HG03039 (cell line): ENCODE results near the gene DIP2A.

ENCODE experiments used
- ATAC-seq: cut with Tn5 transposase; IDR thresholded peaks from one replicate; pipeline ENCODE4 v1.9.1; 2021; ENCODE audit warnings: mild to moderate bottlenecking, moderate library complexity; ENCODE audit not compliant: unreplicated experiment

The DIP2A gene

DNA sequence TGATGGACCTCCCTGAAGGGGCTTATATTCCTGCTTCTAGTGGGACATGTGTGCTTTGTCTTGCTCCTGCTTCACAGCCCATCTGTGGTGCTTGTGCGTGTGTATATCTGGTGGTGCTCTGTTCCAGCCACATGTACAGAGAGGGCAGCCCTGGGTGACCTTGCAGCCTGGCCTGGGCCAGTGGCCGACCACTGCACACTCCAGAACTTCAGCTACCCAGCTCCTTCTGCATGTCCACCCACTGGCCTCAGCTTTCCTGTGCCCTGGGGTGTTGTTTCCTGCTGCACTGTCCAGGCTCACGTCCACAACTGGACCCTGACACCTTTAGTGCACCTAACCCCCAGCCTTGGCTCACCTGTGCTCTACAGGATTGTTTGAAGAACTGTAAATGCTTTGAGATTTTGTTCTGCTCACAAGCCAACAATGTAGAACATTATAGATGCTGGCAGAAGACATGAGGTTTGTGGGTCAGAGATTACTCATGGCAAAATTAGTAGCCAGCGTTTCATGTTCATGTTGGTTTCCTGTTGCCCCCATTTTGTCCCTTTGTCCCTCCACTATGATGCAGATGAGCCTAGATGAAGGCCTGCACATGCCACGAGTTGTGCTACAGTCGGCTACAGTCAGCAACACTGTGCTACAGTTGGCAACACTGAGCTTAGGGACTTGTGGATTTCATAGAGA lies 151.5 kb downstream of the DIP2A start:
- no peak for ATAC-seq

- no peak for ATAC-seq
Measured at GRCh38 chr21:46613391-46613790, 154.7 kb downstream of the DIP2A start.

DNA sequence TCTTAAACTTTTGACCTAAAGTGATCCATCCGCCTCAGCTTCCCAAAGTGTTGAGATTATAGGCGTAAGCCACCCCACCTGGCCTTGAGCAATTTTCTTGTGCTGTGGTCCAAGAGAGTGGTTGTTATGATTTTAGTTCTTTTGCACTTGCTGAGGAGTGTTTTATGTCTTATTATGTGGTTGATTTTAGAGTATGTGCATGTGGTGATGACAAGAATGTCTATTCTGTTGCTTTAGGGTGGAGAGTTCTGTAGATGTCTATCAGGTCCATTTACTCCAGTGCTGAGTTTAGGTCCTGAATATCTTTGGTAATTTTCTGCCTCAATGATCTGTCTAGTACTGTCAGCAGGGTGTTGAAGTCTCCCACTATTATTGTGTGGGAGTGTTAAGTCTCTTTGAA lies 157.4 kb downstream of the DIP2A start:
- ATAC-seq, result no peak

DNA sequence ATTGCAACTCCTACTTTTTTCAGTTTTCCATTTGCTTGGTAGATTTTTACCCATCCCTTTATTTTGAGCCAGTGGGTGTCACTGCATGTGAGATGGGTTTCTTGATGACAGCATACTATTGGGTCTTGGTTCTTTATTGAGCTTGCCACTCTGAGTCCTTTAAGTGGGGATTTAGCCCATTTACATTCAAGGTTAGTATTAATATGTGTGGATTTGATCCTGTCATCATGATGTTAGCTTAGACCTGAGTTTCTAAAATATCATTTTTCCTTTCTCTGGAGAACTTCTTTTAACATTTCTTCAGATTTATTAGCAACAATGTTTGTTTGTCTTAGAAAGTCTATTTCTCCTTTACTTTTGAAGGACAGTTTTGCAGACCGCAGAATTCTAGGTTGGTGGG lies 158.0 kb downstream of the DIP2A start:
- ATAC-seq, result no peak

- ATAC-seq, result no peak
Measured at GRCh38 chr21:46617267-46618051, 158.8 kb downstream of the DIP2A start.

DNA sequence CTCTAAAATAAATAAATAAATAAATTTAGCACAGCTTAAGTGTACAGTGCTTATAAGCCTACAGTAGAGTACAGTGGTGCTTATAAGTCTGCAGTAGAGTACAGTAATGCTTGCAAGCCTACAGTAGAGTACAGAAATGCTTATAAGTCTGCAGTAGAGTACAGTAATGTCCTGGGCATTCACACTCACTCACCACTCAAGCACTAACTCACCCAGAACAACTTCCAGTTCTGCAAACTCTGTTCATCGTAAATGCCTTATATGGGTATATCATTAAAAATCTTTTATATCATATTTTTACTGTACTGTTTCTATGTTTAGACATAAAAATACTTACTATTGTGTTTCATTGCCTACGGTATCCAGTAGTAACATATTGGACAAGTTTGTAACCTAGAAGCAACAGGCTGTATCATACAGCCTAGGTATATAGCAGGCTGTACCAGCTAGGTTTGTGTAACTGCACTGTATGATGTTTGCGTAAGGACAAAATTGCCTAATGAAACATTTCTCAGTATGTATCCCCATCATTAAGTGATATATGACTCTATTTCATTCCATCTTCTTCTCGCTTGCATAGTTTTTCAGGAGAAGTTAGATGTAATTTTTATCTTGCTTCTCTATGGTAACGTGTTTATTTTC lies 160.2 kb downstream of the DIP2A start:
- ATAC-seq, result no peak
